WTC11 (cell line): Measurements from ENCODE around the gene GPI. TPM values are rescaled to one million over a fixed set of nuclear protein-coding genes. Genes with fewer than 3 reads are reported as not detected.

Experiments used
- ATAC-seq: fragments of 200-7000 bp; cut with Tn5 transposase; 2 replicates; pipeline ENCODE4 v1.10.0; 2021; ENCODE audit warnings: mild to moderate bottlenecking, moderate library complexity
- CTCF ChIA-PET: fragments of 300-600 bp; sonication (Branson Sonifier 250); formaldehyde crosslinking; loops from one replicate; lab custom pipeline; 2021; ENCODE audit warnings: antibody characterized with exemption; lab: Charles Lee
- POLR2A ChIA-PET: fragments of 350-600 bp; sonication (Branson Sonifier 250); formaldehyde crosslinking; loops from one replicate; lab custom pipeline; 2021; ENCODE audit warnings: antibody characterized with exemption; lab: Charles Lee
- DNase-seq: peaks from one replicate; pipeline ENCODE4 v3.0.0; 2021; ENCODE audit warnings: low spot score
- H3K27ac Mint-ChIP-seq: 2 replicates; pipeline ENCODE4 v1.8.0; 2021; ENCODE audit warnings: mixed read lengths
- H3K27me3 Mint-ChIP-seq: 2 replicates; pipeline ENCODE4 v1.8.0; 2021; ENCODE audit warnings: low read depth, mild to moderate bottlenecking, moderate library complexity, mixed read lengths
- H3K36me3 Mint-ChIP-seq: 2 replicates; pipeline ENCODE4 v1.8.0; 2021; ENCODE audit warnings: mixed read lengths
- H3K4me1 Mint-ChIP-seq: 2 replicates; pipeline ENCODE4 v1.8.0; 2022; ENCODE audit warnings: mixed read lengths
- H3K4me3 Mint-ChIP-seq: 2 replicates; pipeline ENCODE4 v1.8.0; 2021; ENCODE audit warnings: mild to moderate bottlenecking, moderate library complexity, mixed read lengths
- H3K9me3 Mint-ChIP-seq: 2 replicates; pipeline ENCODE4 v1.8.0; 2021; ENCODE audit warnings: mixed read lengths
- CBFB ChIP-seq: sonication (generic); formaldehyde crosslinking; IDR thresholded peaks from 2 replicates; pipeline ENCODE4 v1.8.1; 2022; ENCODE audit warnings: mild to moderate bottlenecking, low read depth, missing genetic modification reagents
- CTCF ChIP-seq: fragments of 200-600 bp; IDR thresholded peaks from 2 replicates; pipeline ENCODE4 v1.8.0; 2022; ENCODE audit warnings: antibody characterized with exemption
- ELF4 ChIP-seq: sonication (generic); formaldehyde crosslinking; IDR thresholded peaks from 2 replicates; pipeline ENCODE4 v1.8.1; 2022; ENCODE audit warnings: low read depth, mild to moderate bottlenecking, moderate library complexity, missing genetic modification reagents
- ESRRA ChIP-seq: sonication (generic); formaldehyde crosslinking; IDR thresholded peaks from 2 replicates; pipeline ENCODE4 v1.8.1; 2022; ENCODE audit warnings: mild to moderate bottlenecking, missing genetic modification reagents, borderline replicate concordance
- FOXP4 ChIP-seq: sonication (generic); formaldehyde crosslinking; IDR thresholded peaks from 2 replicates; pipeline ENCODE4 v1.8.0; 2022; ENCODE audit warnings: mild to moderate bottlenecking, missing genetic modification reagents
- HMGA2 ChIP-seq: fragments of 250-450 bp; sonication (Bioruptor Pico); IDR thresholded peaks from 2 replicates; pipeline ENCODE4 v1.4.0; 2021; ENCODE audit warnings: mild to moderate bottlenecking, moderate library complexity
- KAT7 ChIP-seq: sonication (generic); formaldehyde crosslinking; IDR thresholded peaks from 2 replicates; pipeline ENCODE4 v1.8.1; 2023; ENCODE audit warnings: missing genetic modification reagents, mild to moderate bottlenecking, borderline replicate concordance
- NFE2L1 ChIP-seq: sonication (generic); formaldehyde crosslinking; IDR thresholded peaks from 2 replicates; pipeline ENCODE4 v1.8.1; 2023; ENCODE audit warnings: missing genetic modification reagents
- NFYB ChIP-seq: sonication (generic); formaldehyde crosslinking; conservative IDR thresholded peaks from 2 replicates; pipeline ENCODE4 v1.8.0; 2022; ENCODE audit warnings: low read depth, missing genetic modification reagents
- NR3C1 ChIP-seq: sonication (generic); formaldehyde crosslinking; conservative IDR thresholded peaks from 2 replicates; pipeline ENCODE4 v1.8.1; 2023; ENCODE audit warnings: low read depth, mild to moderate bottlenecking, missing genetic modification reagents
- TCF7 ChIP-seq: sonication (generic); formaldehyde crosslinking; IDR thresholded peaks from 2 replicates; pipeline ENCODE4 v1.8.0; 2022; ENCODE audit warnings: mild to moderate bottlenecking, low read depth, missing genetic modification reagents, moderate library complexity
- ZNF121 ChIP-seq: sonication (generic); formaldehyde crosslinking; IDR thresholded peaks from 2 replicates; pipeline ENCODE4 v1.8.0; 2023; ENCODE audit warnings: missing genetic modification reagents
- ZNF317 ChIP-seq: sonication (generic); formaldehyde crosslinking; IDR thresholded peaks from 2 replicates; pipeline ENCODE4 v1.8.1; 2023; ENCODE audit warnings: low read depth, mild to moderate bottlenecking, moderate library complexity, missing genetic modification reagents, borderline replicate concordance
- ZNF425 ChIP-seq: fragments of 250-450 bp; sonication (Bioruptor Pico); conservative IDR thresholded peaks from 2 replicates; pipeline ENCODE4 v1.9.0; 2021; ENCODE audit warnings: mild to moderate bottlenecking
- ZSCAN18 ChIP-seq: fragments of 250-450 bp; sonication (Bioruptor Pico); IDR thresholded peaks from 2 replicates; pipeline ENCODE4 v2.1.2; 2022; ENCODE audit warnings: mild to moderate bottlenecking, moderate library complexity
- total RNA-seq: library from RNA; stranded (reverse); gene quantifications from 3 replicates; pipeline ENCODE4 v1.2.3, GENCODE V29; 2021
- TF ChIP-seq, protein P1 (sequence below): fragments of 250-450 bp; sonication (Bioruptor Pico); IDR thresholded peaks from 2 replicates; pipeline ENCODE4 v1.9.0; 2021; ENCODE audit warnings: mild to moderate bottlenecking
- TF ChIP-seq, protein P2 (sequence below): sonication (generic); formaldehyde crosslinking; IDR thresholded peaks from 2 replicates; pipeline ENCODE4 v1.8.0; 2023; ENCODE audit warnings: missing genetic modification reagents
- TF ChIP-seq, protein P3 (sequence below): sonication (generic); formaldehyde crosslinking; IDR thresholded peaks from 2 replicates; pipeline ENCODE4 v1.8.0; 2022; ENCODE audit warnings: mild to moderate bottlenecking, missing genetic modification reagents
- TF ChIP-seq, protein P4 (sequence below): sonication (generic); formaldehyde crosslinking; IDR thresholded peaks from 2 replicates; pipeline ENCODE4 v1.8.0; 2022; ENCODE audit warnings: mild to moderate bottlenecking, missing genetic modification reagents

GPI gene
- total RNA-seq, 1 experiment from 2014 or later = 389 TPM

GRCh38 chr19:34323433-34324204 lies 41.4 kb upstream of the GPI start (continued):
- no peak for TF ChIP-seq CTCF
- TF ChIP-seq, protein P1, sequence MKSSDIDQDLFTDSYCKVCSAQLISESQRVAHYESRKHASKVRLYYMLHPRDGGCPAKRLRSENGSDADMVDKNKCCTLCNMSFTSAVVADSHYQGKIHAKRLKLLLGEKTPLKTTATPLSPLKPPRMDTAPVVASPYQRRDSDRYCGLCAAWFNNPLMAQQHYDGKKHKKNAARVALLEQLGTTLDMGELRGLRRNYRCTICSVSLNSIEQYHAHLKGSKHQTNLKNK (CRISPR knock-in tag) = no peak

DNA sequence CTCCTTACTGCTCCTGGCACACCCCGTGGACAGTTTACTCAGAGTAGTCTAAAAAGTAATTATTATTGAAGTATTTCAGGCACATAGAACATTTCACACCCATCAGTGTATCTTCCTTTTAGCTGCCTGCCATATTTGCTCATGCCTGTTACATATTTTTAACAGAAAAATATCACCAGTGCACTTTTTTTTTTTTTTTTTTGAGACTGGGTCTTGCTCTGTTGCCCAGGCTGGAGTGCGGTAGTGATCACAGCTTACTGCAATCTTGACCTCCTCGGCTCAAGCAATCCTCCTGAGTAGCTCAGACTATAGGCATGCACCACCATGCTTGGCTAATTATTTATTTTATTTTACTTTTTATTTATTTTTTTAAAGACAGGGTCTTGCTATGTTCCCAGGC lies 40.7 kb upstream of the GPI start:
- CTCF ChIA-PET = interaction anchor here (0.7 to 1.0 kb wide), 2 partner anchors 83 to 670 kb away, joined by 3 read pairs; no protein-coding TSS in a partner anchor
- Mint-ChIP-seq H3K4me1 (peaks cover 17% of the 10 kb centered on the region), H3K9me3 (no peaks in the 10 kb centered on the region), H3K36me3 (peaks cover 31% of the 10 kb centered on the region), H3K27me3 (no peaks in the 10 kb centered on the region), H3K27ac (no peak overlapping the region), H3K4me3 (no peak overlapping the region)
- ATAC-seq (no peak), DNase-seq (no peak)
- TF ChIP-seq ELF4 (CRISPR knock-in tag) (no peak), ZNF121 (CRISPR knock-in tag) (no peak), HMGA2 (CRISPR knock-in tag) (no peak), NFYB (no peak), KAT7 (CRISPR knock-in tag) (no peak), ESRRA (no peak), ZNF425 (no peak), TCF7 (no peak), CBFB (no peak)
- TF ChIP-seq, protein P2, sequence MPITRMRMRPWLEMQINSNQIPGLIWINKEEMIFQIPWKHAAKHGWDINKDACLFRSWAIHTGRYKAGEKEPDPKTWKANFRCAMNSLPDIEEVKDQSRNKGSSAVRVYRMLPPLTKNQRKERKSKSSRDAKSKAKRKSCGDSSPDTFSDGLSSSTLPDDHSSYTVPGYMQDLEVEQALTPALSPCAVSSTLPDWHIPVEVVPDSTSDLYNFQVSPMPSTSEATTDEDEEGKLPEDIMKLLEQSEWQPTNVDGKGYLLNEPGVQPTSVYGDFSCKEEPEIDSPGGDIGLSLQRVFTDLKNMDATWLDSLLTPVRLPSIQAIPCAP (CRISPR knock-in tag) = no peak
- POLR2A ChIA-PET = no interaction called here

GRCh38 chr19:34325181-34325580 lies 39.8 kb upstream of the GPI start:
- H3K27ac Mint-ChIP-seq = peak overlapping the region; percentile 91
- H3K9me3 Mint-ChIP-seq = no peaks in the 10 kb centered on the region
- ATAC-seq (no peak), DNase-seq (no peak)
- no peaks in the 10 kb centered on the region; the same call in 1 of the 2 replicates for H3K27me3 Mint-ChIP-seq
- peaks cover 32% of the 10 kb centered on the region for H3K36me3 Mint-ChIP-seq
- POLR2A ChIA-PET = no interaction called here
- H3K4me1 Mint-ChIP-seq = peaks cover 17% of the 10 kb centered on the region
- CTCF ChIA-PET = no interaction called here
- no peak overlapping the region for H3K4me3 Mint-ChIP-seq
- no peak for TF ChIP-seq FOXP4 (CRISPR knock-in tag)
- no peak for TF ChIP-seq NFE2L1
- TF ChIP-seq, protein P3, sequence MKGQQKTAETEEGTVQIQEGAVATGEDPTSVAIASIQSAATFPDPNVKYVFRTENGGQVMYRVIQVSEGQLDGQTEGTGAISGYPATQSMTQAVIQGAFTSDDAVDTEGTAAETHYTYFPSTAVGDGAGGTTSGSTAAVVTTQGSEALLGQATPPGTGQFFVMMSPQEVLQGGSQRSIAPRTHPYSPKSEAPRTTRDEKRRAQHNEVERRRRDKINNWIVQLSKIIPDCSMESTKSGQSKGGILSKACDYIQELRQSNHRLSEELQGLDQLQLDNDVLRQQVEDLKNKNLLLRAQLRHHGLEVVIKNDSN (CRISPR knock-in tag) = no peak
- no peak for TF ChIP-seq ZNF425
- TF ChIP-seq ZNF317 (CRISPR knock-in tag) = no peak
- no peak for TF ChIP-seq NR3C1 (CRISPR knock-in tag)
- TF ChIP-seq, protein P4, sequence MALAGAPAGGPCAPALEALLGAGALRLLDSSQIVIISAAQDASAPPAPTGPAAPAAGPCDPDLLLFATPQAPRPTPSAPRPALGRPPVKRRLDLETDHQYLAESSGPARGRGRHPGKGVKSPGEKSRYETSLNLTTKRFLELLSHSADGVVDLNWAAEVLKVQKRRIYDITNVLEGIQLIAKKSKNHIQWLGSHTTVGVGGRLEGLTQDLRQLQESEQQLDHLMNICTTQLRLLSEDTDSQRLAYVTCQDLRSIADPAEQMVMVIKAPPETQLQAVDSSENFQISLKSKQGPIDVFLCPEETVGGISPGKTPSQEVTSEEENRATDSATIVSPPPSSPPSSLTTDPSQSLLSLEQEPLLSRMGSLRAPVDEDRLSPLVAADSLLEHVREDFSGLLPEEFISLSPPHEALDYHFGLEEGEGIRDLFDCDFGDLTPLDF = no peak
- TF ChIP-seq ZSCAN18 (CRISPR knock-in tag) = no peak
- TF ChIP-seq, protein P1 (CRISPR knock-in tag) = no peak
